ENCODE results near the gene AGAP5.

GRCh38 chr10:73639286-73639685 is 58.6 kb downstream of the AGAP5 start:
- TF ChIP-seq CTCF (IDR thresholded peaks at IDR 0.05) (no peak), POLR2A (IDR thresholded peaks at IDR 0.05) (no peak), EP300 (IDR thresholded peaks at IDR 0.05) (no peak)

All from suprapubic skin (tissue), 3 donors.